Endothelial cell of coronary artery (primary cell): ENCODE measurements around the gene FCMR. TPM values are rescaled to one million over a fixed set of nuclear protein-coding genes. Genes with fewer than 3 reads are reported as not detected.

Experiments used
- total RNA-seq: library from RNA; depleted of rRNA; stranded (reverse); fragments of >200 nt; gene quantifications from 2 replicates; pipeline ENCODE4 v1.2.3, GENCODE V29; 2014

Gene FCMR
- total RNA-seq, result not detected in 2 replicates

GRCh38 chr1:206921772-206922265, at the start of gene FCMR:
FCMR (minus strand) TSS chr1:206921941; CDS start chr1:206921854, 87 bp downstream.

GRCh38 chr1:206970446-206970845, 48.7 kb upstream of the FCMR start, which contains the start of gene FCAMR:
FCAMR (minus strand) TSS chr1:206970460; CDS start chr1:206970125, 335 bp downstream.

GRCh38 chr1:206946261-206946660, 24.5 kb upstream of the FCMR start, which contains the start of gene PIGR:
PIGR (minus strand) TSS chr1:206946466; CDS start chr1:206940531, 5,935 bp downstream.

GRCh38 chr1:206897175-206897574, 24.6 kb downstream of the FCMR start, which contains the start of gene IL24:
IL24 (plus strand) TSS chr1:206897443; CDS start chr1:206897833, 390 bp downstream.

GRCh38 chr1:206864939-206865671, 56.6 kb downstream of the FCMR start, which contains the start of gene IL20:
IL20 (plus strand) TSS chr1:206865623; CDS start chr1:206865853, 230 bp downstream.

Other genes with a start within 250 kb of the FCMR start
- gene MAPKAPK2, start 237.0 kb downstream of the FCMR start, total RNA-seq, result 28.9 and 34.9 TPM in 2 replicates
- gene IL19, start 151.2 kb downstream of the FCMR start, total RNA-seq, result not detected in 2 replicates
- not detected in 2 replicates for gene IL10, start 149.4 kb downstream of the FCMR start, total RNA-seq
- not detected in 2 replicates for gene IL20, start 56.3 kb downstream of the FCMR start, total RNA-seq
- gene IL24, start 24.5 kb downstream of the FCMR start, total RNA-seq, result not detected in 2 replicates
- not detected in 2 replicates for gene PIGR, start 24.5 kb upstream of the FCMR start, total RNA-seq
- gene FCAMR, start 48.5 kb upstream of the FCMR start, total RNA-seq, result not detected in 2 replicates
- not detected in 2 replicates for gene C1orf116, start 110.8 kb upstream of the FCMR start, total RNA-seq
- gene YOD1, start 129.3 kb upstream of the FCMR start, total RNA-seq, result 5.8 and 6.7 TPM in 2 replicates
- 1.1 and 1.2 TPM in 2 replicates for gene PFKFB2, start 131.3 kb upstream of the FCMR start, total RNA-seq
- 0.18 and 0.28 TPM in 2 replicates for gene C4BPB, start 166.9 kb upstream of the FCMR start, total RNA-seq
- gene C4BPA, start 182.3 kb upstream of the FCMR start, total RNA-seq, result not detected in 2 replicates